Measurements from ENCODE around the gene LDB3. TPM values are rescaled to one million over a fixed set of nuclear protein-coding genes. Genes with fewer than 3 reads are reported as not detected.

Gene LDB3
- total and polyA plus RNA-seq, 9 of the 15 experiments (the other 6 are each of a cell fraction or from before 2014, with no cell fraction given) = 0.03 TPM; not detected in 8

- TF ChIP-seq GTF3C2 (IDR thresholded peaks at IDR 0.05; ENCODE audit: borderline replicate concordance, extremely low read depth, insufficient read length) (no peak), NFIC (IDR thresholded peaks at IDR 0.05) (peak; percentile 35; the same call in 1 of the 2 replicates), TAL1 (IDR thresholded peaks at IDR 0.05) (no peak), KDM5B (IDR thresholded peaks at IDR 0.05; ENCODE audit: insufficient replicate concordance, low read depth, low read length) (peak; percentile 36), HMGN3 (IDR thresholded peaks at IDR 0.05; ENCODE audit: borderline replicate concordance, extremely low read depth, insufficient read length, low read depth, low read length) (peak; percentile 74), CEBPZ (IDR thresholded peaks at IDR 0.05; ENCODE audit: borderline replicate concordance, low read depth, low read length) (no peak), SRSF9 (IDR thresholded peaks at IDR 0.05; ENCODE audit: borderline replicate concordance, low read depth, low read length) (no peak), ZNF699 (CRISPR knock-in tag; IDR thresholded peaks at IDR 0.05; ENCODE audit: insufficient replicate concordance) (no peak), NR0B1 (IDR thresholded peaks at IDR 0.05; ENCODE audit: partially characterized antibody) (no peak), ETS1 (conservative IDR thresholded peaks at IDR 0.05; ENCODE audit: control insufficient read depth, low read depth, low read length) (no peak), THAP12 (CRISPR knock-in tag; IDR thresholded peaks at IDR 0.05) (peak; percentile 6; the same call in 1 of the 2 replicates), TFAP4 (CRISPR knock-in tag; IDR thresholded peaks at IDR 0.05; ENCODE audit: borderline replicate concordance) (peak; percentile 56; the same call in 1 of the 2 replicates)
Observed at GRCh38 chr10:86710987-86711512, 42.7 kb downstream of the LDB3 start (continued).
